Testis (tissue), 3 donors: ENCODE data around the gene GABRE. TPM values are rescaled to one million over a fixed set of nuclear protein-coding genes. Genes with fewer than 3 reads are reported as not detected.

ENCODE experiments used
- DNase-seq: peaks from one replicate; pipeline ENCODE4 v3.0.0-alpha.2; 2019
- H3K27ac ChIP-seq, 2 donors: fragments of 200-600 bp; sonication (generic); one replicate each; pipeline ENCODE4 v1.5.1; 2019
- H3K27me3 ChIP-seq: fragments of 200-600 bp; sonication (generic); one replicate; pipeline ENCODE4 v1.5.1; 2019
- H3K36me3 ChIP-seq: fragments of 200-600 bp; sonication (generic); one replicate; pipeline ENCODE4 v1.5.1; 2017; ENCODE audit warnings: low read depth; ENCODE audit errors: missing control alignments
- H3K4me1 ChIP-seq: fragments of 200-600 bp; sonication (generic); one replicate; pipeline ENCODE4 v1.5.1; 2019
- H3K4me3 ChIP-seq, 2 donors: fragments of 200-600 bp; sonication (generic); one replicate each; pipeline ENCODE4 v1.5.1; 2017 to 2019
- H3K9me3 ChIP-seq: fragments of 200-600 bp; sonication (generic); one replicate; pipeline ENCODE4 v1.5.1; 2017
- CTCF ChIP-seq, 3 experiments: fragments of 450-650 bp in 2 of 3; fragments of 200-600 bp in 1 of 3; sonication (generic) in 1 of 3; IDR thresholded peaks; one replicate each; pipeline ENCODE4 v1.5.1; 2016 to 2019; ENCODE audit warnings: antibody characterized with exemption in 3 of 3, mild to moderate bottlenecking in 2 of 3, moderate library complexity in 1 of 3
- POLR2A ChIP-seq: fragments of 450-650 bp; IDR thresholded peaks from one replicate; pipeline ENCODE4 v1.6.1; 2017; ENCODE audit warnings: antibody characterized with exemption, mild to moderate bottlenecking, moderate library complexity
- WGBS, 2 donors: methylation state at CpG; one replicate each; pipeline ENCODE4 v1.1.5; 2018; 5-methylcytosine and 5-hydroxymethylcytosine counted together
- intact Hi-C: fragments of 100-400 bp; cut with DNase I; formaldehyde crosslinking; loops from one replicate; pipeline ENCODE4 v1.15.1; 2023; ENCODE audit warnings: low total_unique reads
- polyA plus RNA-seq: library from polyadenylated mRNA; stranded (reverse); fragments of 350-450 nt; fragmentation: Illumina TruSeq; extraction: RNeasy Lipid Tissue Mini Kit (QIAGEN cat#74804); gene quantifications from one replicate; pipeline ENCODE4 v1.2.3, GENCODE V29; 2014; ENCODE audit warnings: low read depth, low replicate concordance; ENCODE audit not compliant: insufficient read depth
- total RNA-seq, 2 donors: library from RNA; depleted of rRNA; stranded (reverse); fragments of >200 nt; gene quantifications; one replicate each; pipeline ENCODE4 v1.2.3, GENCODE V29; 2016

The GABRE gene
- total and polyA plus RNA-seq, 3 donors from 2014 or later, result 7.9 to 9.7 (median 9.3) TPM

- Histone ChIP-seq H3K36me3 (no peaks in the 10 kb centered on the region), H3K4me1 (no peaks in the 10 kb centered on the region), H3K9me3 (no peaks in the 10 kb centered on the region), H3K4me3 (peak overlapping the region in 1 of 2 donors; percentile 44), H3K27ac (no peak overlapping the region), H3K27me3 (no peaks in the 10 kb centered on the region)
- TF ChIP-seq POLR2A (no peak), CTCF (IDR thresholded peaks at IDR 0.05) (no peak)
- WGBS, 2 donors, result 41 to 63% methylated on average over 3 to 8 of the region's 8 CpGs
- intact Hi-C loops, result no loop called here
- DNase-seq, result no peak
Observed at GRCh38 chrX:151975228-151975593, 735 bp upstream of the GABRE start.

DNA sequence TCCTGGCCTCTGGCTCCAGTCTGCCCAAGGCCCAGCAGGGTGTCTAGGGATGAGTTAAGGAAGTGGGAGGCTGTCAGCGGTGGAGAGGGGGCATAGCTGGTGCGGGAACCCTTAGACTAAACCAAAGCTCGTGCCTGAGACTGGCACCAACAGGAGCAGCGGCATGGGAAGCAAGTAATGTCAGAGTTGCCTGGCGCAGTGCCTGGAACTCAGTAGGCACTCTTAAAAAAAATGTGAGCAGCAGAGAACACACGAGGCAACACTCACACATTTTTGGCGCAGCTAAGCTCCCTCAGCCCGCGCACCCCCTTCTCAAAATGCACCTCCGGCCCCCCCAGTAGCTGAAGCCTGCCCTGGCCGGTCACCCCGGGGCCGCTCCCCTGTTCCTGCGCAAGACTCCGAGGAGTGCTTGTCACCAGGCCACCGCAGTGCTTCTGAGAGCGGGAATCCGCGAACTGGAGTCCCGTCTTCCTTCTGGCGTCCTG lies 583 bp downstream of the GABRE start:
- DNase-seq, result peak; percentile 18
- no peak overlapping the region for H3K27ac ChIP-seq
- intact Hi-C loops, result no loop called here
- H3K36me3 ChIP-seq, result no peaks in the 10 kb centered on the region
- no peaks in the 10 kb centered on the region for H3K4me1 ChIP-seq
- WGBS, 2 donors, result 50% methylated on average over 8 of the region's 21 CpGs; no CpG with 5 or more reads in 1 of the 2 donors
- TF ChIP-seq POLR2A, result no peak
- TF ChIP-seq CTCF (IDR thresholded peaks at IDR 0.05), result no peak
- H3K4me3 ChIP-seq, result peak overlapping the region; percentile 37 to 44
- no peaks in the 10 kb centered on the region for H3K9me3 ChIP-seq
- no peaks in the 10 kb centered on the region for H3K27me3 ChIP-seq

GRCh38 chrX:151973060-151973661 lies 1.3 kb downstream of the GABRE start:
- Histone ChIP-seq H3K27ac (no peak overlapping the region), H3K4me1 (no peaks in the 10 kb centered on the region), H3K36me3 (no peaks in the 10 kb centered on the region), H3K27me3 (no peaks in the 10 kb centered on the region), H3K4me3 (no peak overlapping the region), H3K9me3 (no peaks in the 10 kb centered on the region)
- WGBS, 2 donors, result 67 to 69% methylated on average over 1 to 4 of the region's 4 CpGs
- TF ChIP-seq CTCF (IDR thresholded peaks at IDR 0.05), result no peak
- no peak for TF ChIP-seq POLR2A
- DNase-seq, result no peak
- intact Hi-C loops, result no loop called here

GRCh38 chrX:151970661-151971060 lies 3.8 kb downstream of the GABRE start:
- Histone ChIP-seq H3K27me3 (no peaks in the 10 kb centered on the region), H3K9me3 (no peaks in the 10 kb centered on the region), H3K4me1 (no peaks in the 10 kb centered on the region), H3K36me3 (no peaks in the 10 kb centered on the region), H3K27ac (no peak overlapping the region), H3K4me3 (no peak overlapping the region)
- no peak for DNase-seq
- TF ChIP-seq CTCF (IDR thresholded peaks at IDR 0.05), result no peak
- TF ChIP-seq POLR2A, result no peak
- intact Hi-C loops, result no loop called here
- 85 to 86% methylated on average over 6 of the region's 6 CpGs for WGBS, 2 donors

GRCh38 chrX:151970027-151970426 lies 4.4 kb downstream of the GABRE start:
- no peak for DNase-seq
- no peaks in the 10 kb centered on the region for H3K36me3 ChIP-seq
- no peak overlapping the region for H3K27ac ChIP-seq
- H3K4me3 ChIP-seq, result no peak overlapping the region
- TF ChIP-seq CTCF (IDR thresholded peaks at IDR 0.05) (no peak), POLR2A (no peak)
- H3K9me3 ChIP-seq, result no peaks in the 10 kb centered on the region
- H3K27me3 ChIP-seq, result no peaks in the 10 kb centered on the region
- H3K4me1 ChIP-seq, result no peaks in the 10 kb centered on the region
- intact Hi-C loops, result no loop called here
- WGBS, 2 donors, result 87 to 92% methylated on average over 7 of the region's 7 CpGs
